Activated naive CD8-positive, alpha-beta T cell treated with anti-CD3 and anti-CD28 coated beads, Interleukin-2, amount 50 U/mL, for 24 hours (primary cell): Measurements from ENCODE around the gene CTF1.
"Not testable (repeated sequence)": the region's sequence is repeated elsewhere in the genome, so short reads cannot be mapped to it uniquely, and the experiment has no call there.

Source experiments
- ATAC-seq: fragments of 150-1000 bp; cut with Tn5 transposase; one replicate; pipeline ENCODE4 v1.10.0; 2021
- DNase-seq: peaks from one replicate; pipeline ENCODE4 v3.0.0; 2021
- H3K27ac Mint-ChIP-seq: one replicate; pipeline ENCODE4 v1.8.0; 2021; ENCODE audit warnings: mild to moderate bottlenecking, mixed read lengths
- H3K27me3 Mint-ChIP-seq: one replicate; pipeline ENCODE4 v1.8.0; 2021; ENCODE audit warnings: mixed read lengths
- H3K36me3 Mint-ChIP-seq: one replicate; pipeline ENCODE4 v1.8.0; 2021; ENCODE audit warnings: low read depth, mixed read lengths
- H3K4me1 Mint-ChIP-seq: one replicate; pipeline ENCODE4 v1.8.0; 2021; ENCODE audit warnings: mixed read lengths
- H3K4me3 Mint-ChIP-seq: one replicate; pipeline ENCODE4 v1.8.0; 2021; ENCODE audit warnings: mild to moderate bottlenecking, moderate library complexity, mixed read lengths
- H3K9me3 Mint-ChIP-seq: one replicate; pipeline ENCODE4 v1.8.0; 2021; ENCODE audit warnings: mixed read lengths

The CTF1 gene

GRCh38 chr16:30896261-30896888 lies at the start of gene CTF1:
TSS of gene CTF1 (plus strand) at chr16:30896614. CDS start at chr16:30896644, 30 bp downstream.
- H3K36me3 Mint-ChIP-seq: peaks cover 5% of the 10 kb centered on the region
- no peaks in the 10 kb centered on the region for H3K9me3 Mint-ChIP-seq
- peaks cover 49% of the 10 kb centered on the region for H3K4me1 Mint-ChIP-seq
- H3K27me3 Mint-ChIP-seq: no peaks in the 10 kb centered on the region
- peak within 1 kb of the TSS; percentile 72 for H3K27ac Mint-ChIP-seq
- no peak for ATAC-seq
- no peak for DNase-seq
- H3K4me3 Mint-ChIP-seq: peak within 1 kb of the TSS; percentile 64

GRCh38 chr16:30846649-30847402 lies 49.6 kb upstream of the CTF1 start:
- Mint-ChIP-seq H3K4me1 (peaks cover 13% of the 10 kb centered on the region), H3K9me3 (no peaks in the 10 kb centered on the region), H3K4me3 (no peak overlapping the region), H3K36me3 (no peaks in the 10 kb centered on the region), H3K27me3 (peaks cover 1% of the 10 kb centered on the region), H3K27ac (no peak overlapping the region)
- ATAC-seq: no peak
- DNase-seq: no peak

GRCh38 chr16:30850246-30850645 lies 46.2 kb upstream of the CTF1 start:
- H3K27ac Mint-ChIP-seq: no peak overlapping the region
- no peaks in the 10 kb centered on the region for H3K27me3 Mint-ChIP-seq
- no peaks in the 10 kb centered on the region for H3K36me3 Mint-ChIP-seq
- peaks cover 2% of the 10 kb centered on the region for H3K4me1 Mint-ChIP-seq
- no peak for DNase-seq
- no peaks in the 10 kb centered on the region for H3K9me3 Mint-ChIP-seq
- no peak overlapping the region for H3K4me3 Mint-ChIP-seq
- ATAC-seq: no peak

- H3K9me3 Mint-ChIP-seq: no peaks in the 10 kb centered on the region
- no peaks in the 10 kb centered on the region for H3K27me3 Mint-ChIP-seq
- H3K36me3 Mint-ChIP-seq: no peaks in the 10 kb centered on the region
- H3K27ac Mint-ChIP-seq: no peak overlapping the region
- no peak overlapping the region for H3K4me3 Mint-ChIP-seq
- no peak for ATAC-seq
- no peak for DNase-seq
- H3K4me1 Mint-ChIP-seq: no peaks in the 10 kb centered on the region
Measured at GRCh38 chr16:30853758-30854157, 42.7 kb upstream of the CTF1 start.

GRCh38 chr16:30858111-30858495 lies 38.3 kb upstream of the CTF1 start:
- DNase-seq (no peak), ATAC-seq (no peak)
- no peaks in the 10 kb centered on the region for H3K27me3 Mint-ChIP-seq
- no peaks in the 10 kb centered on the region for H3K9me3 Mint-ChIP-seq
- no peaks in the 10 kb centered on the region for H3K36me3 Mint-ChIP-seq
- no peaks in the 10 kb centered on the region for H3K4me1 Mint-ChIP-seq
- no peak overlapping the region for H3K27ac Mint-ChIP-seq
- H3K4me3 Mint-ChIP-seq: no peak overlapping the region

GRCh38 chr16:30858829-30859423 lies 37.5 kb upstream of the CTF1 start:
- no peaks in the 10 kb centered on the region for H3K27me3 Mint-ChIP-seq
- no peak for ATAC-seq

GRCh38 chr16:30860729-30861128 lies 35.7 kb upstream of the CTF1 start:
- not testable (repeated sequence) for H3K4me1 Mint-ChIP-seq, H3K9me3 Mint-ChIP-seq, H3K4me3 Mint-ChIP-seq, H3K36me3 Mint-ChIP-seq, H3K27me3 Mint-ChIP-seq, ATAC-seq, DNase-seq, H3K27ac Mint-ChIP-seq

More at GRCh38 chr16:30858829-30859423, 37.5 kb upstream of the CTF1 start:
- no peaks in the 10 kb centered on the region for H3K9me3 Mint-ChIP-seq
- DNase-seq: no peak
- H3K4me3 Mint-ChIP-seq: no peak overlapping the region
- no peaks in the 10 kb centered on the region for H3K4me1 Mint-ChIP-seq
- H3K27ac Mint-ChIP-seq: no peak overlapping the region
- H3K36me3 Mint-ChIP-seq: no peaks in the 10 kb centered on the region

GRCh38 chr16:30863178-30863577 lies 33.2 kb upstream of the CTF1 start:
- H3K27ac Mint-ChIP-seq, ATAC-seq, H3K4me3 Mint-ChIP-seq, H3K27me3 Mint-ChIP-seq, H3K36me3 Mint-ChIP-seq, H3K9me3 Mint-ChIP-seq, DNase-seq, H3K4me1 Mint-ChIP-seq: not testable (repeated sequence)

GRCh38 chr16:30866031-30866430 lies 30.4 kb upstream of the CTF1 start:
- DNase-seq: no peak
- Mint-ChIP-seq H3K27ac (no peak overlapping the region), H3K4me3 (no peak overlapping the region), H3K36me3 (no peaks in the 10 kb centered on the region), H3K4me1 (no peaks in the 10 kb centered on the region), H3K27me3 (no peaks in the 10 kb centered on the region), H3K9me3 (no peaks in the 10 kb centered on the region)
- ATAC-seq: no peak

GRCh38 chr16:30867747-30868146 lies 28.7 kb upstream of the CTF1 start:
- no peaks in the 10 kb centered on the region for H3K27me3 Mint-ChIP-seq
- no peak overlapping the region for H3K4me3 Mint-ChIP-seq
- no peaks in the 10 kb centered on the region for H3K36me3 Mint-ChIP-seq
- peaks cover 7% of the 10 kb centered on the region for H3K4me1 Mint-ChIP-seq
- DNase-seq (no peak), ATAC-seq (no peak)
- no peak overlapping the region for H3K27ac Mint-ChIP-seq
- no peaks in the 10 kb centered on the region for H3K9me3 Mint-ChIP-seq

- DNase-seq: no peak
- peaks cover 24% of the 10 kb centered on the region for H3K4me1 Mint-ChIP-seq
- H3K27me3 Mint-ChIP-seq: no peaks in the 10 kb centered on the region
- peaks cover 3% of the 10 kb centered on the region for H3K36me3 Mint-ChIP-seq
- no peak for ATAC-seq
- H3K9me3 Mint-ChIP-seq: no peaks in the 10 kb centered on the region
- H3K27ac Mint-ChIP-seq: no peak overlapping the region
- no peak overlapping the region for H3K4me3 Mint-ChIP-seq
Measured at GRCh38 chr16:30870904-30871303, 25.5 kb upstream of the CTF1 start.

GRCh38 chr16:30874244-30874820 lies 22.1 kb upstream of the CTF1 start:
- no peak for ATAC-seq
- peak overlapping the region; percentile 99 for H3K27ac Mint-ChIP-seq

GRCh38 chr16:30874821-30875717 lies 21.3 kb upstream of the CTF1 start:
- Mint-ChIP-seq H3K9me3 (no peaks in the 10 kb centered on the region), H3K36me3 (peaks cover 12% of the 10 kb centered on the region), H3K27ac (peak overlapping the region; percentile 99), H3K27me3 (no peaks in the 10 kb centered on the region), H3K4me3 (peak overlapping the region; percentile 96), H3K4me1 (peaks cover 37% of the 10 kb centered on the region)
- DNase-seq (peak; percentile 92), ATAC-seq (peak; percentile 93)

More at GRCh38 chr16:30874244-30874820, 22.1 kb upstream of the CTF1 start:
- Mint-ChIP-seq H3K36me3 (peaks cover 12% of the 10 kb centered on the region), H3K9me3 (no peaks in the 10 kb centered on the region), H3K4me1 (peaks cover 37% of the 10 kb centered on the region), H3K27me3 (no peaks in the 10 kb centered on the region), H3K4me3 (peak overlapping the region; percentile 96)
- DNase-seq: no peak
